Measurements from ENCODE around the gene KCNMA1.
A peak's percentile ranks its signal among the peaks of the same experiment; 100 is the strongest.

KCNMA1 gene

DNA sequence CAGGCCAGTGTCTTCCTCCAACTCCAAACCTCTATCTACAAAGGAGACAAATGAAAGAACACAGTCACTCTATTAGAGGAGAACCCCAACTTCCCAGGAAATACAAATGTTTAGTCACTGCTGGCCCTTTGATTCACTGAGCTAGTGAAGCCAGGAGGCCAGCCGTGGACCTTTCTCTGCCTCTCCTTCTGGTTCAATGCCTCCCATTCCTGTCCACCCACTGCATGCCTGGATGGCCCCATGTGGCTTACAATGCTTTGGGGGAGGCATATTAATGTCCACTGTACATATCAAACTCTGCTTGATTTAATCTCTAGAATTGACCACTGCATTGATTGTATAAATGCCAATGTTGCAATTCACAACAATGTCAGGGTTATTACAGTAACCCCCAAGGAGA is 687.3 kb downstream of the KCNMA1 start:
- no peak for FAIRE-seq

DNA sequence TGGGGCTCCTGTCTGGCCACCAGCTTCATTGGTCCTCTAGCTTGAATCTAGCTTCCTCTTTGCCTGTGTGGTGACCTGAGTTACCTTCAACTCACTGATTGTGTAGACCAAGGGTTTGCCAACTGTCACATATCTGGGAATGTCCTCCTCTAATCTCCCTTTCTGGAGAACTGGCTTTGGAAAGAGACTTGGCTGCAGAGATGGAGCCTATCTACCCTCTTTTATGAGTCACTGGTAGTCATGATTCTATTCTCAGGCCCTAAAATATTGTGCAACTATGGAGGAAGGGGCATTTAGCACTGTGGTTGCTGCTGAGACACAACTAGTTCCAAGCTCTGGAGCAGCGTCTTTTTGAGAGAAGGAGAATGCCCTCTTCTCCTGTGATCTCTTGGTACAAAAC is 691.3 kb downstream of the KCNMA1 start:
- FAIRE-seq, result no peak

GRCh38 chr10:76945166-76945565 is 692.4 kb downstream of the KCNMA1 start:
- FAIRE-seq, result no peak

DNA sequence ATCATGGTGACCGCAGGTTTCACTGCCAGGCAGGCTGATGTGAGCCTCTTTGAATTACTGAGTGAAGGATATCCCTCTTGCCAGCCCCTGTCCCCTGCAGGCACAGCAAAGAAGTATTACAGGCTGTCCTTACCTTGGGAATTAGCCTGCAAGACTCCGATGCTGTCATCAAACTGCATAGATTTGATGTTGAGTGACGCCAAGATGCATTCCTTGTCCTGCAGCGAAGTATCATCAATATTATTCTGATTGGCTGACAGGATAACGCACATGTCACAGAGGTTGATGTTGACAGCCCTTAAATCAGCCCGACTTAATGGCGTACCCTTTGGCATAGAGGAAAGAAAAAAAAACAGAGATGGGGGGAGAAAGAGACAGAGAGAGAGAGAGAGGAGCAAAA is 693.0 kb downstream of the KCNMA1 start:
- FAIRE-seq, result no peak

DNA sequence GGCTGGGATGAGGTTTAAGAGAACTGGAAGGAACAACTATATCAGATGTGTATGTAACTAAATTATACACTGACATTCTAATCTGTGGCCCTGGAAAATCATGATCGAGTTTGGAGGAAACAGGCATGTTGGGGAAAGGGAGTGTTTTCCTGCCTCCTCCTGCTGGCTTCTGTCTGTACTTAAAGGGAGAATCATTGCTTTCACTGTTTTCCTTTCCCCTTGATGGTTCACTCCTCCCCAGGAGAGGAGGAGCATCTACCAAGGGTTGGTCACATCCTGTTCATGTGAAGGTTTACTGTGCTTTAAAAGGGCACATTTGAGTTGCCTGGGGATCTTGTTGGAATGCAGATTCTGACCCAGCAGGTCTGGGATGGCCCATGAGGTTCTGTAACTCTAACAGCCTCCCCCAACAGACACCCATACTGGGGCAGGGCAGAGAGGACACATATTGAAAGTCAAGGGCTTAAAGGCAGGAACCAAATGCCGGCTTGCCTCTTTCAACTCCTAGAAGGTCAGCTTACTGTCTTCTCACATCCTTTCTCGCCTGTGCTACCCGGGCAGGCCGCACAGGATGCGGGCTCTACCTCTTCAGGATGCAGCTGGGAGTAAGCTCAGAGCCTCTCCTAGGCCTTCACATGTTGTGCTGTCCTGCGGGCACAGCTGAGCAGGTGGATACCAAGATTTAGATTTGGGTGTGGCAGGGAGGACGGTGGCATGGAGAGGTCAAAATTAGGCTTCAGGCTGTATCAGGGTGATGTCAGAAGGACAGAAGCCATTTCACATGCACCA is 694.8 kb downstream of the KCNMA1 start:
- no peak for FAIRE-seq

DNA sequence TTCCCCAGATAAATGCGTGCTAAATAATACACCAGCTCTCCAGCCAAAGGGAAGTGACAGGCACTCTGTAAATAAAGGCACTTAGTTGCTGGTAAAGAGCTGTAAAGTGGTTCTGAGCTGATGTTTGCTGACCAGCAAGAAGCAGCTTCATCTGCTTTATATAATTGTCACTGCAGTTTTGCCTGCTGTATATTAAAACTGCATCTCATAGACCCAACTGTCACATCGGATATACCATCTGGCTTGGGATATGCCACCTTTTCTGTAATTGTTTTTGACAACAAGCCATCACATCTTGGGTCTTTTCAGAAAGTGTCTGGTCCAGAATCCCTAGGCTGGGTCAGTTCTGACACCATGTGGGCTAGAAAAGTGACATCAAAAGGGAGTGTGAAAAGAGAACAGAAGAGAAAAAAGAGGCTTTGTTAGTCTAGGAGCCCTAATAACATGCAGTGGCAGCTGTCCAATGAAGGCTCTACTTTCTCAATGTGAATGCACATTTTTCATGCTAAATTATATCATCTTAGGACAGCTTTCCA is 697.6 kb downstream of the KCNMA1 start:
- FAIRE-seq, result no peak

GRCh38 chr10:76937181-76937600 is 700.4 kb downstream of the KCNMA1 start:
- FAIRE-seq, result no peak

DNA sequence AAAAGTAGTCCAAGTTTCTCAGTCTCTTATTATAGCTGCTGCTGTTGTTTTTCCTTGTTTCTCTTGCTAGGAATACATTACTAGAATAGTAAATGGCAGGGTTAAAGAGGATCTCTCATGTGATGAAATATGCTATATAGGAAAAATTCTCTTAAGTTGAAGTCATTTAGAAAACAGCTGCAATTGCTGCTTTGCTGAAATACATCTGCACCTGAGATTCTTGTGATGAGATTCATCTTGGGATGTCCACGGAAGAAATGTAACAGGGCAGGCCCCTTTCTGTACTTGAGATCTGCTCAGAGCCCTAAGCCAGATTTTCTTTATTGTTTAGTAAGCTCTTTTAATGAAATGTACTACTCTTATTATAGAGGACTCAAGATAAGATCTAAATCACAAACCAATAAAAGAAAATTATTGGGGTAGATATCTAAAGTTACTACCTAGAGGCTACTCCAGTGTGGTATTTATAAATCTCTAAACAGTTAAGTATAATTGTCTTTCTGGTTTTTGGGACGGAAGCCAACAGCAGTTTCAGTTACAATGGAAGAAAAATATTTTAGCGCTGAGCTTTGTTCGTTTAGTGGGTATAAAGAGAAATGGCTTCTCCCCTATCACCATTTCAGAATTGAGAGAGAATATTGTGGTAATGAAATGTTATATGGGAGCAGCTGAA is 701.5 kb downstream of the KCNMA1 start:
- peak; percentile 91 for FAIRE-seq

DNA sequence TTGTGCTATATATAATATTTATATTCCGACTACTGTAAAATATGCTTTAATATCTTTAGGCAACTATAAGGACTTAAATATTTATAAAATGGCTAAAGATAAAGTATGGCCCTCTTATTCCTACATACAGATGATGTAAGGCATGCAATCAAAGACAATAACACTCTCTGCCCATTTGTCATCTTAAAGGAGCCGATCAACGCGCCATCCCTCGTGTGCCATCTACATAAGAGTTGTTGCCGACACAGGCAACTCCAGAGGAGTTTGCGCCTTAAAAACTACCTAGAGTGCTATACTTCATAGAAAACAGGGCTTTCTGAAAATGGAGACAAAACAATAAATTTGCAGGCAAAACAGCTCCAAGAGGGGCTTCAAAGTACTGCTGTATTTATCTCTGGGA is 709.0 kb downstream of the KCNMA1 start:
- no peak for FAIRE-seq

DNA sequence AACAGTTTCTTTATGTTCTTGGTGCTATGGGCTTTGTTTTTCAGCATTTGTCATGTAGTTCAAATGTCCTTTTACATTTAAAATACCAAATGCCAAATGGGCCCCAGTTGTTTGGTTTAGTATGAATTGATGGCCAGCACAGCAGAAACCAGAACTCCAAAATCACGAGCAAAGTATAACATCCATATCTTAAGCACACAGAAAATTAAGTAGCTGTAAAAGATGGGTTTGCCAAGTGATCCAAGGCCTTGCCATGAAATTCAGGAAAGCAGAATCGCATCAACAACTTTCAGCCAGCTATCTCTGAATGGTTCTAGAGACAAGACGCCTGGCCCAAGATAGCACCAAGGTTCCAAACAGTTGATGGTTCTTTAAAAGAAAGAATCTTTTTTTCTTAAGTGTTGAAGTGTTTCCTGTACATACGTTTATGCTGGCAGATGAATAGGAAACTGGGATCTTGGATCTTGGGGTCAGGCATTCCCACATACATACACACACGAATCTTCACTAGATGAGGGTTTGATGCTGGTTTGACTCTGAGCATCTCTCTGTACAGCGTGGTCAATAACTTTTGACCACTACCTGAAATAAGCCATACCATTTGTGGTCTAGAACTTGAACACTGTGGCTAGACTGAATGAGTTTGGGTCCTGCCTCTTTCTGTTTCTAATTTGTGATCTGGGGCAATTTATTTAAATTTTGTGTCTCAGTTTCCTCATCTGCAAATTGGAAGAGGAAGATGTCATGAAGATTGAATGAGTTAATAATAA is 711.8 kb downstream of the KCNMA1 start:
- no peak for FAIRE-seq

DNA sequence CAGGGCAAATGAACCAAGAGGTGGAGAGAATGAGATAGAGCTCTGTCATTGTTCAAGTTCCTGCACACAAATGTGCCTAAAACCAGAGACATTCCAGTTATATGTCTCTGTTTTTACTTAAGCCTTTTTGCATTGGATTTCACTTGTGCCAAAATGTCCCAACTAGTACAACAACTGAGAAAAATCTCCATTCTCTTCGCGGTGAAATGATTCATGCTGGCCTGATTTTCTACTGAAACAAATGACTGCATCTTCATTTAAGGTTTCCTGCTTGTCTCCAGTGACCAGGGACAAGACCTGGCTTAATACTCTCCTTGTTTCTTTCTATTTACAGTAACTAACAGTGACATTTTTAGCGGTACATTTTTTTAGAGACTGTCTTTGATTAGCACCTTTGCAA is 714.9 kb downstream of the KCNMA1 start:
- no peak for FAIRE-seq

GRCh38 chr10:76921383-76922010 is 716.1 kb downstream of the KCNMA1 start:
- FAIRE-seq, result no peak

DNA sequence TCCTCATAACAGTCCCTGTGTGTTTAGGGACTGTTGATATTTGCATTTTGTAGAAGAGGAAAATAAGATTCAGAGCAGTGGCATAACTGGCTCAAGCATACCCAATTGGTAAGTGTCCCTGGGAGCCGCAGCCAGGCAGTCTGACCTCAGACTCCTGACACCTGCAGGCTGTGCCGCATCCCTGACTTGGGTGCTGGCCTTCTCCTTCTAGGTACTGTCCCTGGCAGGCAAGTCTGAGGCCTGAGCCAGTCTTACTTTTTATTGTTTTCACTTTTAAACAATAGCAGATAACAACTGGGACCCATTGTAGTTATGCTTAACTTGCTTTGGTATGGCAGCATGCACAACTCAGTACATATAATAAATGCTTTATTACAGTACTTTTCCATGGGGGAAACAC is 717.0 kb downstream of the KCNMA1 start:
- no peak for FAIRE-seq

- no peak for FAIRE-seq
These were observed 719.5 kb downstream of the KCNMA1 start for GRCh38 chr10:76918106-76918505.

DNA sequence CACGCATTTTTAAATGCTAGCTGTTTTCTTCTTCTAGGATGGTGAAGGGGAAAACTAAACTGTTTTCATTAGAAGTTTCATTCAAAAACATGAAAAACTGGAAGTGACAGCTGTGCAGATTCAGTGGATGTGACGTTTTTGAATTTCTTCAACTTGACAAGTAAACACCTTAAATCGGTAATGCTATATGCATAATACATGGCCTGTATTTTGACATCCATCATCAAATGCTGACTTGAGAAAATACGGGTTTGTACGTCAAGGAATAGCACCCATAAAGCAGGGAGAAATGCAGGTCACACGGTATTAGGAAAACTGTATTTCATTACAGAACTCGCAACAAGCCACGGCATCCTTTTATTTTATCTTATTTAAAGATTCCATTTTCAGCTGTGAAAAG is 720.5 kb downstream of the KCNMA1 start:
- FAIRE-seq, result no peak

DNA sequence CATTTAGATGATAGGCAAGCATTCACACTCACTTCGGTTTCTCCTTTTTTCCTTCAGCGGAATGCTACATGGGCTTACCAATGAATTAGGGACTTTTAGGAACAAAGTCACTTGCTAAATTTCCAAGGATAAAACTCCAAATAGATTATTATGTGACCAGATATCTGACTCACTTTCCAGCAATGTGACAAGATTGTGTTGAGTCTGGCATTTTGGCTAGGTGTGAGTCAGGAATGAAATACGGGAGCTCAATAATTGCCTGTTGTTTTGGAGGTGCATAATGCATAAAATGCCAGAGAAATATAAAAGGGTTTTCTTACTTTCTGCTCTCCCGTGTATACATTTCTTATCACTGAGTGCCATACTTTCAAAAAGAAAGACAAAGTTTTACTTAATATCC is 721.1 kb downstream of the KCNMA1 start:
- FAIRE-seq, result no peak

- no peak for FAIRE-seq
These were observed 722.3 kb downstream of the KCNMA1 start for GRCh38 chr10:76915316-76915715.

DNA sequence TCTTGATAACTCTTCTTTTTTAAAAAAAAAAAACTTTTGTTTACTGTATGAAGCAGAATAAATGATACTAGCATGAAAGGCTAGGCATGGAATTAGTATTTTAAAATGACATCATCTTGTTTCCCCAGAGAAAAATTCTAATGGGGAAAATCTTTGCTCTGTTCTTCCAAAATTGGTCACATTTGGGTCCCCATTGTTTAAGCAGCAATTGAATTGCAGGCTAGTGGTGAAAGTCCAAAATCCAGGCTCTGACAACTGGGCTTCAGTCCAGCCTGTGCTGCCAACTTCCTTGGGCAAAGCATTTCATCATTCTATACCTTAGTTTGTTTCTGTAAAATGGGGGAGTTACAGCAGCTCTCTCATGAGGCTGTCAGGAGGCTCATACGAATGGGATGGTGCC is 726.4 kb downstream of the KCNMA1 start:
- no peak for FAIRE-seq

DNA sequence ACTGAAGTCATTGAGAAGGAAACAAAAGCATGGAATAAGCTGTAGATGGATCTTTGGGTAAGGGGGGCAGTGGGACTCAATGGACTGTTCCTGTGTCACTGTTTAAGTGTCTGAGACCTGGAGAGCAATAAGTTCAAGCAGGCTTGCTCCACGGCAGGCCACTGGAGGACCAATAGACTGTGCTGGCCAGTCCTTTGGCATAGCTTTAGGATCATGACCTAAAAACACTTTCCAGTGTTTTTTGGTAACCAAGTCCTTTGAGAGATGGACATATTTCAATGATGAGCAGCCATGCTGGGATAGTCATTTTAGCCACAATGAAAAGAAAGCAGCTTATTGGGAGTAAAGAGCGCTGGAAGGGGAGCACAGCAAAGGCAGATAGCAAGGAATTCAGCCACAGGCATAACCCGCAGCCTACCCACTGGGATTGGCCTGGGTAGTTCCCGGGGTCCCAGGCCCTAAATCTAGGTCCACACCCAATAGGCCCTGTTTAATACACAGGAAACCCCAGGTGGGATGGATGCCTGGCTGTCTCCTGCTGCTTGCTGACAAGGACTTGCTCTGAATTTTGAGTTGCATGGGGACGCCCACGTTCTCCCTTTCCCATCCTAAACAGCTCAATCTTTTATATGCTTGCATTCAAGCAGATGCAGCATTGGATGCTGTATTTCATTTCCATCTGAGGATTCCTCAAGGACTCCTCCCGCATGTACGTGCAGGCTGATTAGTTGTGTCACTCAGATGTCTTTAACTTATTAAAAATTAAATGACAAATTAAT is 727.2 kb downstream of the KCNMA1 start:
- no peak for FAIRE-seq

DNA sequence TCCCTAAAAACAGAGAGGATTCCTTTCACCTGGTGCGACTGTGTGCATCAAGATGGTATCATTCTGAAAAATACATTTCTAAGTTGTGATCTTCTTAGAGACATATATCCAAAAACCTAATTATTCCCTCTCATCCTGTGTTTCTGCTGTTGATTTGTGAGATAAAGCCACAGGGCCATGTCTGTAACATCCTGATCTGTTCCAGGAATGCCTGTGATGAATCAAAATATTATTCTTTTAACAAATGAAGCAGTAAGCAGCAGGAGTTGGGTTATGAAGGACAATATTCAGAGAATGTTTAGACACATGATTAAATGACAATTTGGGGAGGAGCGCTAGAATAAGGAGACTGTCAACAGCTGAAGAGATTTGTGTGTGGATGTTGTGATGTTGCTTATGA is 731.4 kb downstream of the KCNMA1 start:
- no peak for FAIRE-seq

DNA sequence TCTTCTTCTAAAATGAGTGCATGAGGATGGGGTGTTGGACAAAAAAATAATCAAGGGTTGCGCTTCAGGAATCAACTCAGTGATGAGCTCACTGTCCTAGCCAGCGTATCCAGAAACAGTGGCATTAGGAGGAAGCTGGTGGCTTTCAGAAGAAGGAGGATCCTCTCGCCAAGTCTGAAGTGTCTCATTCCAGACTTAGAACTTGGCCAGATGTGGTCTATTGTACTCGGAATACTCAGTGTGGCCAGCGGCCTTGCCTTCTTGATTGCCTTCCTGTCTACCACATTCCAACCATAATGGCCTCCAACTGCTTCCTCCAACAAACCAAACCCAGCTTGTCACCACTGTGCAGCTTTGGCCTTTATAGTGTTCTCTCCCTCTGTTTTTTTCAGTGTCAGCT is 732.4 kb downstream of the KCNMA1 start:
- FAIRE-seq, result no peak

- FAIRE-seq, result no peak
These were observed 734.1 kb downstream of the KCNMA1 start for GRCh38 chr10:76903387-76903945.
